ENCODE measurements around the gene S100A10. TPM values are rescaled to one million over a fixed set of nuclear protein-coding genes. Genes with fewer than 3 reads are reported as not detected.
A peak's percentile ranks its signal among the peaks of the same experiment; 100 is the strongest.

S100A10 gene
- total RNA-seq, 2 experiments from 2014 or later: 189 to 204 TPM

DNA sequence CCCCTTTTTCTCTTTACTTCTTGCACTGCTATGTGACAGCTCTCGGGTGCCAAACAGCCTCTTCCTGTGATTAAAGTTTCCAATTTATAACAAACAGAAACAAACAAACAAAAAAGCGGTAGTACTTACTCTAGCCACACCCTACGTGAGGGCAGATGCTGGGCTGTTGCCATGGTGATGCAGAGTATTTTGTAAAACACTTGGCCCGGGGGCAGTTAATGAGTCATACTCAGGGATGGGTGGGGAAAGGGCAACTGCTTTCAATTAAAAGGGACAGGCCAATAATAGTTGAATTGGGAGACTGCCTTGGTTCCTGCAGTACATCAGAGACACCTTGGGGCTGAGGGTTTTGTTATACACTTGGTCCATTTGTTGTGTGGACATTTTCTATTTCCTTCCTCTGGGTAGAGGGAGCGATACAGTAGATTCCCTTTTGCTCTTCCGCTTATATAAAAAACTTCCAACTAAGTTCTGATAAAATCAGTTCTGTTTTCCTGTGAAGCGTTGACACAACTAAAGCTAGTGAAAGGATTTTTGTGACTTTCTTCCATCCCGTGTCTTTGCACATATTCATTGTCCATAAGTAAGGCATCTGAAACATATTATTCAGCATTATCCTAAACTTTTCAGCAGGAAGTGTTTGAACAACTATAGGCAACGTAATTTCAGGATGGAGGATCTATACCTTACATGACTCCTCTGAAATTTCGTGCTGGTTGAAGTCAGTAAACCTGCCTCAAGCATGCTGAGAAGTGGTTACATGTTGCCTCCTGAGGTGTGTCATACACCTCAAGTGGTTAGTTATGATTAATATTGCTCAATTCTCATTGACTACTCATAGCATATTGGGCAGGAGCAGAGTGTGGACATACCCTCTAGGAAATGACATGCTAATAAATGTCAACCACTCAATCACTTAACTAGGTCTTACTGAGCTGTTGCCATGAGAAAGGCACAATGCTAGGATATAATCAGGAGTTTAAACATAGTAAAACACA, 47.6 kb downstream of the S100A10 start:
- intact Hi-C loops (cut with DNase I, micrococcal nuclease): no loop called here
- Histone ChIP-seq H3K27ac (ENCODE audit: low read depth in 1 of 2, low read length in 2 of 2) (peak overlapping the region; percentile 49 to 85), H3K9me3 (ENCODE audit: control insufficient read depth in 1 of 2, insufficient read depth in 1 of 2, low read length in 2 of 2) (no peaks in the 10 kb centered on the region), H3K4me1 (ENCODE audit: insufficient read depth, low read length) (peaks cover 49% of the 10 kb centered on the region), H3K36me3 (ENCODE audit: insufficient read depth, low read length) (no peaks in the 10 kb centered on the region), H3K27me3 (ENCODE audit: control insufficient read depth in 1 of 2, insufficient read depth in 2 of 2, low read length in 2 of 2) (no peaks in the 10 kb centered on the region), H3K4me3 (ENCODE audit: low read length) (no peak overlapping the region)
- H3K4me1 Mint-ChIP-seq (ENCODE audit: low read depth): peaks cover 43% of the 10 kb centered on the region
- peaks cover 4% of the 10 kb centered on the region for H3K27me3 Mint-ChIP-seq
- peak overlapping the region; percentile 88 for H3K27ac Mint-ChIP-seq
- TF ChIP-seq CTCF (IDR thresholded peaks at IDR 0.05): no peak
- no peaks in the 10 kb centered on the region for H3K36me3 Mint-ChIP-seq (ENCODE audit: low read depth)
- peak; percentile 55 to 97 (median 75) for DNase-seq
- ChIA-PET POLR2A (interaction anchor here (0.6 to 1.0 kb wide), 2 partner anchors 12 to 37 kb away, joined by 3 read pairs; no protein-coding TSS in a partner anchor), CTCF (interaction anchor here (0.6 to 2.3 kb wide), 6 partner anchors 12 to 88 kb away, joined by 3 to 8 read pairs (median 5); partner anchors contain the start of gene THEM4)
- H3K9me3 Mint-ChIP-seq: no peaks in the 10 kb centered on the region
- peak; percentile 65 for ATAC-seq (ENCODE audit: poor library complexity)
- H3K4me3 Mint-ChIP-seq: peak overlapping the region; percentile 28

DNA sequence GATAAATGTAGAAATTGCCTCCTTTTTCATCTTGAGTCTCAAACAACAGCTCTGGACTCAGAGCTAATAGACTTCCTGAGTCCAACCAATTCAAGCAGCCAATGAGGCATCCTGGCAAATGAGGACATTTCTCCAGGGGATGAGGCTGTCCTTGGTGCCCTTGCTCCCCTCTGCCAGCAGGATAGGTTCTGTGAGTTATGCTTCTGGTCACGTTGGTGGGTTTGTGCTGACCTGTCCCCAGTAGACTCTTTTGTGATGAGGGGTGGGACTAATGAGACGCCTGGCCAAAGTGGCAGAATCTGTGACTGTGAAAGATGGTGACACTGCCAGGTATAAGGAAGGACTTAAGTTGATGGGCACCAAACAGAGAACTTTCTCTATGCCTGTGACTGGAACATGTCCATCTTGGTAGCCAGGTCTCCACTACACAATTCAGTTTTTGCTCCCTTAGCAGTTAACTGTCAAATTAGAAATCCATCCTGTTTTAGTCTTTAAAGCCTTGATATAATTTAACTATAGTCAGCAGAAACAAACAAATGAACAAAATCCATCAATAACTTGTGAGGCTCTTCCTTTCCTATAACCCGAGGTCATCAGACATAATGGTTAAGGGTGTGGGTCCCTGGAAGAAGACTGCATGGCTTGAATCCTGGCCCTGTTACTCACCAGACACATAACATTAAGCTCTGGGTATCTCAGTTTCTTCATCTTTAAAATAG, 48.6 kb downstream of the S100A10 start:
- intact Hi-C loops (cut with DNase I, micrococcal nuclease): no loop called here
- ATAC-seq (ENCODE audit: poor library complexity) (peak; percentile 0), DNase-seq (peak in 3 of 14 experiments; percentile 8 to 39 (median 31))
- Mint-ChIP-seq H3K27me3 (peaks cover 5% of the 10 kb centered on the region), H3K4me1 (ENCODE audit: low read depth) (peaks cover 43% of the 10 kb centered on the region), H3K27ac (peak overlapping the region; percentile 88), H3K9me3 (no peaks in the 10 kb centered on the region), H3K36me3 (ENCODE audit: low read depth) (no peaks in the 10 kb centered on the region), H3K4me3 (peak overlapping the region; percentile 28)
- POLR2A ChIA-PET: interaction anchor here (0.6 to 1.0 kb wide), 5 partner anchors 10 to 1982 kb away, joined by 3 to 4 read pairs (median 3); no protein-coding TSS in a partner anchor
- Histone ChIP-seq H3K4me3 (ENCODE audit: low read length) (no peak overlapping the region), H3K27ac (ENCODE audit: low read depth in 1 of 2, low read length in 2 of 2) (peak overlapping the region; percentile 49 to 85), H3K27me3 (ENCODE audit: control insufficient read depth in 1 of 2, insufficient read depth in 2 of 2, low read length in 2 of 2) (no peaks in the 10 kb centered on the region), H3K36me3 (ENCODE audit: insufficient read depth, low read length) (no peaks in the 10 kb centered on the region), H3K9me3 (ENCODE audit: control insufficient read depth in 1 of 2, insufficient read depth in 1 of 2, low read length in 2 of 2) (no peaks in the 10 kb centered on the region), H3K4me1 (ENCODE audit: insufficient read depth, low read length) (peaks cover 51% of the 10 kb centered on the region)
- TF ChIP-seq CTCF (IDR thresholded peaks at IDR 0.05): no peak
- CTCF ChIA-PET: interaction anchor here (0.6 to 2.3 kb wide), 7 partner anchors 11 to 750 kb away, joined by 3 to 8 read pairs (median 5); partner anchors contain the start of gene S100A11

Data from CD4-positive, alpha-beta T cell (primary cell).